Measurements from ENCODE around the gene LDLRAP1. TPM values are rescaled to one million over a fixed set of nuclear protein-coding genes. Genes with fewer than 3 reads are reported as not detected.
A peak's percentile ranks its signal among the peaks of the same experiment; 100 is the strongest.

The LDLRAP1 gene
- total RNA-seq, 1 experiment from 2014 or later = 26.0 TPM

- Histone ChIP-seq H4K20me1 (ENCODE audit: insufficient read depth) (no peaks in the 10 kb centered on the region), H3K9me2 (ENCODE audit: insufficient read depth) (no peaks in the 10 kb centered on the region), H3K36me3 (ENCODE audit: control insufficient read depth in 1 of 2, insufficient read depth in 2 of 2, low read length in 2 of 2) (no peaks in the 10 kb centered on the region), H3K79me2 (ENCODE audit: insufficient read depth, low read length) (no peaks in the 10 kb centered on the region), H3K4me3 (replicated peaks in 1 of 2; ENCODE audit: low read depth in 1 of 2, low read length in 2 of 2) (no peak overlapping the region), H3K4me2 (ENCODE audit: low read length) (no peak overlapping the region), H3K9ac (ENCODE audit: low read length) (no peak overlapping the region), H3K9me3 (ENCODE audit: control insufficient read depth in 1 of 2, insufficient read depth in 1 of 2, low read depth in 1 of 2, low read length in 2 of 2) (no peaks in the 10 kb centered on the region), H3K27ac (ENCODE audit: low read depth, low read length) (no peak overlapping the region), H2AFZ (ENCODE audit: low read depth, low read length, poor library complexity, severe bottlenecking) (no peak overlapping the region), H3K4me1 (ENCODE audit: control insufficient read depth in 1 of 2, insufficient read depth in 2 of 2, low read length in 2 of 2) (no peaks in the 10 kb centered on the region), H3K27me3 (ENCODE audit: insufficient read depth, low read length) (no peaks in the 10 kb centered on the region)
- TF ChIP-seq JUND (IDR thresholded peaks at IDR 0.05) (no peak), POLR2AphosphoS5 (IDR thresholded peaks at IDR 0.05; ENCODE audit: low read depth, low read length) (no peak), FOSL1 (IDR thresholded peaks at IDR 0.05; ENCODE audit: low read depth) (no peak), SRF (IDR thresholded peaks at IDR 0.05; ENCODE audit: low read depth) (no peak), ZNF274 (IDR thresholded peaks at IDR 0.05; ENCODE audit: low read depth, low read length) (no peak), SIN3A (IDR thresholded peaks at IDR 0.05; ENCODE audit: low read depth) (no peak), EZH2 (IDR thresholded peaks at IDR 0.05) (no peak), EZH2phosphoT487 (IDR thresholded peaks at IDR 0.05; ENCODE audit: borderline replicate concordance) (no peak), CTCF (IDR thresholded peaks at IDR 0.05 in 2 of 3, conservative IDR thresholded peaks at IDR 0.05 in 1 of 3; ENCODE audit: borderline replicate concordance in 1 of 3, insufficient read depth in 1 of 3, low read depth in 2 of 3, low read length in 2 of 3) (peak in 1 of 3 experiments; percentile 22; a peak in 2 of 6 replicates)
- no peak for DNase-seq (ENCODE audit: low read depth, low spot score)
- CTCF ChIA-PET = interaction anchor here (3.1 kb wide), 1 partner anchor 14 kb away, joined by 9 read pairs; no protein-coding TSS in a partner anchor
- intact Hi-C loops (cut with micrococcal nuclease) = no loop called here
- peak; percentile 45 for ATAC-seq
- RAD21 ChIA-PET (ENCODE audit: low non-redundant PET in 1 of 2, low total read pairs in 2 of 2, uncharacterized antibody in 2 of 2, unreplicated experiment in 2 of 2) = no interaction called here
- POLR2A ChIA-PET = no interaction called here
- no TSS peak for BruUV-seq (replicated peaks)
Observed at GRCh38 chr1:25517476-25518394, 25.7 kb upstream of the LDLRAP1 start.

All from HCT116 (cell line).